ENCODE measurements around the gene TRAF7.
"Not testable (repeated sequence)": the region's sequence is repeated elsewhere in the genome, so short reads cannot be mapped to it uniquely, and the experiment has no call there.

The TRAF7 gene

GRCh38 chr16:2155091-2155950, at the start of gene TRAF7:
Gene TRAF7 (plus strand): TSS chr16:2155782. CDS start chr16:2163921, 8,139 bp downstream.
- DNase-seq: peak; percentile 99

DNA sequence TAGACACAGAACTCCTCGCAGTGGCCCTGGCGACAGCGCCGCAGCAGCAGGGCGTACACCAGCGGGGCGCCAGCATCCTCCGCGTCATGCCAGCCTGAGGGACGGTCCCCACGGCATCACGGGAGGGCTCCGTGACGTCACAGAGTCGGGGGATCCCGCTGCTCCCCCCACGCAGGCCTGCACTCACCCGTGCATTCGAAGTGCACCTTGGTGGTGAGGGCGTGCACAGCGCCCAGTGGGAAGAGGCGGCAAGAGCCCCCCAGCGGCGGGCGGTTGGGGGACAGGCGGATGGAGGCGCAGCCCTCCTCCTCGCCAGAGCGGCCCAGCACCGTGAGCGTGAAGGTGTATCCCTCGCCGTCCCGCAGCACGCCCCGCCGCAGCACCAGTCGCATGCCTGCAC, 49.4 kb upstream of the TRAF7 start:
- not testable (repeated sequence) for DNase-seq

DNA sequence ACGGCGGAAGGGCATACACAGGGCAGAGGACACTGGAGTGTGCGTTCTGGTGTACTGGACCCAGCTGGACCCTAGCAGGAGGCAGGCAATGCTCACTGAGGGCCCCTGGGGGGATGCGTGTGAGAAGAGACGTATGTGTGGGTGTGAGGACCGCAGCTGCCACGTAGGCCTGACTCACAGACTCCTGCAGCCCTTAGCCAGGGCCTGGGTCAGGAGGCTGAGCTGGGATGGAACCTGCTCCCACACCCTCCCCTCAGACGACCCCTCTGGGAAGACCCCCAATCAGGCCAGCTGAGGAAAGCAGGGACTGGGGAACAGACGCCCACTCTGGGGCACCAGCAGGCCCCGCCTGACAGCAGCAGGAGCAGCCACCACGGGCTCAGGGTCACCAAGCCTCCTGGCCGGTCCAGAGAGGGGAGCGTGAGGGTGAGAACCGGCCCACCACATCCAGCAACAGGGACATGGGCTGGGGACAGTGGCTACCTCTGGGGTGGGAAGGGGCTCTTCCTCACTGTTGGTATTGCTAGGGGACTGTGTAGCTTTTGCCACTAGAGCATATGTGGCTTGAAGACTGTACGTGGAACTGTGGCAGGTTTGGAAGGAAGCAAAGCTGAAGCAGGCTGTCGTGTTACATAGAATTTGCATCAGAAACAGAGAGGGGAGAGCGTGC, 48.3 kb upstream of the TRAF7 start:
- not testable (repeated sequence) for DNase-seq

DNA sequence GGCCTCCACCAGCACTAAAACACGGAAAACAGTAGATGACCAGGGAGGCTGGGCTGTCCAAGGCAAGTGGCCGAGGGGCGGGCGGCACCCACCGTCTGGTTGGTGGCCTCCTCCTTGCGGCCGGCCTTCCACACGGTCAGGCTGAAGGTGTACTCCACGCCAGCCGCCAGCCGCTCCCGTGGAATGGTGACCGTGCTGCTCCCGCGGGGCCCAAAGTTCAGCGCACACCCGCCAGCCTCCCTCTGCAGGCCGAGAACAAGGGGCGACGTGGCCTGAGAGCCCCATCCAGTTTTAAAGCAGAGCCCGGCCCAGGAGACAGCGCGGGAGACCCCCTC, 47.8 kb upstream of the TRAF7 start:
- not testable (repeated sequence) for DNase-seq

DNA sequence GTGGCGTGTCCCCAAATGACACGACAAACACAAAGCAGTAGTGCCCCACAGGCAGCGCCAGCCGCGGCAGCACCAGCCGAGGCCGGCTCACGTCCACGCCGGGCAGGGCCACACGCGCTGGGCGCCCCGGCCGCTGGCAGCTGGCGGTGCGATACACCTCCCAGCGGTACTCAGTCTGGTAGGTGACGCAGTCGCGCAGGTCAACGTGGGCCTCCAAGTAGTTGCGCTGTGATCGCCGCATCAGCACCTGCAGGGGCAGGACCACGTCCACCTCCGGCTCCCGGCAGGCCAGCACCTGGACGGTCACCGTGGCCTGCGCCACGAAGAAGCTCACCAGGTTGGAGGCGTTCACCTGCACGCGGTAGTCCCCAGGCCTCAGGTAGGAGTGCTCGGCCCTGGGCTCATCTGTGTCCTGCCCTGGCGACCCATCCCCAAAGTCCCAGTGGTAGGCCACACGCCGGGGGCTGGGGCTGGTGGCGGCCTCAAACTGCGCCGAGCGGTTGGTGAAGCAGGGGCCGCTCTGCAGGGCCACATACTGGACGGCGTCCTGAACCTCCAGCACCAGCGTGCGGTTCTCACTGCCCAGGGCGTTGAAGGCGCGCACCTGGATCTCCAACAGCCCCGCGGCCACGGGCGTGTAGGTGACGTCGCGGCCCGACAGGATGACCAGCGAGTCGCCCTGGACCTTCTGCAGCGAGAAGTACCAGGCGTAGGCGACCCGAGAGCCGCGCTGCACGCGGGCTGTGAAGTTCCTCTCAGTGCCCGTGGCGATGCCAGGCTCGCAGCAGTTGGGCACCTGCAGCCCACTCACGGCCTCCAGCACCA, 46.9 kb upstream of the TRAF7 start:
- DNase-seq: not testable (repeated sequence)

DNA sequence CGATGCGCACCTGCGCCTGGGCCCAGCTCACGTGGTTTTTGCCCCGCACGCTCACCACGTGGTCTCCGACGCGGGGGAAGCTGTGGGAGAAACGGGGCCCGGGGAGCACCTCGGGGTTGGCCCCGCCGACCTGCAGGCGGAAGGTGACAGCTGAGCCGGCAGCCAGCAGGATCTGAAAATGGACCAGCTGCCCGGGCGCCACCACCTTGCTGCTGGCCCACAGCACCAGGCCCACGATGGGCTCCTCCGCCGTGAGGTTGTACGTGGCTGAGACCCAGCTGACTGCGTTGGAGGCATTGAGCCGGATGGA, 46.4 kb upstream of the TRAF7 start:
- DNase-seq: not testable (repeated sequence)

DNA sequence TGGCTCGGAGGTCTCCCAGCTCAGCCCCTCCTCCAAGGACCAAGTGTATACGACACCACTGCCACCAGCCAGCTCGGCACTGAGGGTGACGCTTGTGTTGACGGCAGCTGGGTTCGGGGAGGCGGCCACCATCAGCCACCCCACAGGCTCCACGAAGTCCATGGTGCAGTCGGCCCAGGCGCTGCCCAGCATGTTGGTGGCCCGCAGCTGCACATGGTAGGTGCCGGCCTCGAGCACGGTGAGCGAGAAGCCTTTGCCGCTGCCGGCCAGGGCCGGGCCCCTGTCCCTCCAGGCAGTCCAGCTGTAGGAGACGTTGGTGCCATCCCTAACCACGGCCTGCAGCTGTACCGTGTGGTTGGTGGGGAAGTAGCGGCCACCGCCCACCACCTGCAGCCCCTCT, 45.7 kb upstream of the TRAF7 start:
- DNase-seq: not testable (repeated sequence)

DNA sequence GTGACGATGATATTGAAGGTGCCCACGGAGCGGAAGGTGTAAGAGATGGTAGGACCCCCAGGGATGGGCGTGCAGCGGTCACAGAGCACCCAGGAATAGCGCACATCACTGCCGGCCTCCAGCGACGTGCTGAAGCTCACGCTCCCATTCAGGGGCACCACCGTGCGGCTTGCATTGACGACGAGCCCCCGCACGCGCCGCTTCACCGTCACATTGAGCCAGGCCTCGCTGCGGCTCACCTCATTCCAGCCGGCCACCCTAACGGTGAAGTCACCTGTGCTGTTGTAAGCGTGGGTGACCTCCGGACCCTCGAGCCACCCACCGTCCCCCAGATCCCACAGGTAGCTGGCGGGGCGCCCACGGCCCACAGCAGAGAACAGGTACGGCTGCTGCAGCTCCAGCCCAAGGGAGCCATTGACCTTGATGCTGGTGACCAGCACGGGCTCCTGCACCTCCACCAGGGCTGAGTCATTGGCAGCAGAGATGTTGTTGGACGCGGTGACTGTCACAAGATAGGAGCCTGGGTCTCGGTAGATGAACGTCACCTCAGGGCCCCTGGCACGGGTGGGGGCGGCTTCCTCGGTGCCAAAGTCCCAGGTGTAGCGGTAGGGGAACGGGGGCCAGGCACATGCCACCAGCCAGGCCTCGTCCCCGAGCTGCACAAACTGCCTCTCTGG, 45.1 kb upstream of the TRAF7 start:
- DNase-seq: not testable (repeated sequence)

GRCh38 chr16:2111009-2111353, 44.6 kb upstream of the TRAF7 start:
- not testable (repeated sequence) for DNase-seq

DNA sequence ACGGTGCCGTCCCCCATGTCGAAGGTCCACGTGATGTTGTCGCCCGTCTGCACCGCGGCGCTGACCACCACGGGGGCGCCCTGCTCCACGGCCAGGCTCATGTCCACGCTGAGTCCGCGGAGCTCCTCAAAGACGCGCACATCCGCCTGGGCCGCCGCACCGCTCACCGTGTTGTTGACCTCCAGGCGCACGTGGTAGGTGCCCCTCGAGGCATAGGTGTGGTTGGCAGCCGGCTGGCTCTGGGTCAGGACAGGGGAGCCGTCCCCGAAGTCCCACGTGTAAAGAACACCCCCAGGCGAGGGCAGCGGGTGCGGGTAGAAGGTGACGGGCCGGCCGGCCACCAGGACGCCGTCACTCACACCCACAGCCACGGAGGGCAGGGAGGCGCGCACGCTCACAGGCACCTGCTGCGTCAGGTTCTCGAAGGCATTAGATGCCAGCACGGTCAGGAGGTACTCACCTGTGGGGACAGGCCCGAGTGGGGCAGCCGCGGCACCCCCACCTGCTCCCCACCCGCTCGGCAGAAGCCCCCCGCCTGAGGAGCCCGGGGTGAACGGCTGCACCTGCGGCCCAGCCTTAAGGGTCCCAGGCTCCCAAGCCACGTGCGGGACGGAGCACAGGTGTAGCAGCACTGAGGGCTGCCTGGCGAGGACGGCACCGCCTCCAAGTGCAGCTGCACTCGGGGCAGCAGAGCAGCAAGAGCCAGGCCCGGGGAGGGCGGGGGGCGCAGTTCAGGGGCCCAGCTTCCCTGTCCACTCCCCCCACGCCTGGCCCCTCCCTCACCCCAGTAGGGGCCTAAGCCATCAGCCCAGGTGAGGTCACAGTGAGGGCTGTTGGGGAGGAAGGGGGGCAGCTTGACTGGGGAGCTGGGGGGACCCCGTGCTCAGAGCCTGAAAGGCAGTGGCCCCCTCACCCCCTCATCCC, 43.9 kb upstream of the TRAF7 start:
- not testable (repeated sequence) for DNase-seq

GRCh38 chr16:2112539-2113106, 43.0 kb upstream of the TRAF7 start:
- DNase-seq: not testable (repeated sequence)

DNA sequence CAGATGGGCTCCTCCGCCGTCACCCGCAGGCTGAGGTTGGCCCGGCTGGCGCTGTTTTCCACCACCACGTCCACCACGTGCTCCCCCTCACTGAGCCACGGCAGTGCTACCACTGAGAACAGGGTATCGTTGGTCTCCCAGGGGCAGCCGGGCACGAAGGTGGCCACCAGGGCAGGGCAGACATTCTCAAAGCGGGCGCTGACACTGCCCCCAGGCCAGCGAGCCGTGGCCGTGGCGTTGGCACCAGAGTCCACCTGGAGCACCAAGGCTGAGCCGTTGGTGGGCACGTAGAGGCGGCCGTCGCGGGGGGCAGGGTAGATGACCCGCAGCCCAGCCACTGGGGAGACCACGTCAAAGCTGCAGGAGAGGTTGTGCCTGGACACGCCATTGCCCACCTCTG, 41.4 kb upstream of the TRAF7 start:
- not testable (repeated sequence) for DNase-seq

GRCh38 chr16:2114885-2115590, 40.5 kb upstream of the TRAF7 start:
- not testable (repeated sequence) for DNase-seq

DNA sequence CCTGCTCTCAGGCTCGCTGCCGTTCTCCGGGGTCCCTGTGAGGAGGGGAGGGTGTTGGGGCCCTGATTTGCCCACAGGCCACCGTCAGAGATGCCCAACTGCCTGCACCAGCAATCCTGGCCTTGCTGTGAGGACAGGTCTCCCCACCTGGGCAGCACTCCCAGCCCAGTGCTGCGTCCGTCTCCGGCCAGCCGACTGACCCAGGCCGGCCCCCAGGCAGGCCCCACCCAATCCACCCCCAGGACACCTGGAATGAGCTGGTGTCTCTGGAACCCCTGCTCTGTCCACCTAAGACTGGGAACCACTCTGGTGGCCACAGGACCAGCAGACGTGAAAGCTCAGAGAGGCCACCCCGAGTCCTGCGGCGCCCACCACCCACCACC, 40.0 kb upstream of the TRAF7 start:
- no peak for DNase-seq

GRCh38 chr16:2116428-2116827, 39.2 kb upstream of the TRAF7 start:
- DNase-seq: not testable (repeated sequence)

GRCh38 chr16:2117341-2117740, 38.2 kb upstream of the TRAF7 start:
- DNase-seq: not testable (repeated sequence)

- DNase-seq: not testable (repeated sequence)
Measured at GRCh38 chr16:2117960-2118722, 37.4 kb upstream of the TRAF7 start.

- not testable (repeated sequence) for DNase-seq
Measured at GRCh38 chr16:2121325-2121724, 34.3 kb upstream of the TRAF7 start.

DNA sequence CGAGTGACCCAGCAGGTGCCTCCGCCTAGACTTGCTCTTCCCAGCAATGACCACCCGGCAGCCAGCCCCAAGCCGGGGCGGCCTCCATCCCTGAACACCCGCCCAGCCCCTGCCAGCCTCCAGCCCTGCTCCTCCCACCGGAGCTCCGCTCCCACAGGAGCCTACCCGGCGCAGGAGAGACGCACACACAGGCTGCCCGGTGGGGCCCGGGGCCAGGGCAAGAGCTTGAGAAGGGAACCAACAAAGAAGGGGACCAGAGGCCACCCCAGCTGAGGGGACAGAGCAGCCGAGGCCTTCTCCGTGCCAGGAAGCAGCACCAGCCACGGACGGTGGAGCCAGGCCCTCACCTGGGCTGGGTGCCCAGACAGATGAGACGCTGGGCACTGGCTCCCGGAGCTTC, 33.7 kb upstream of the TRAF7 start:
- DNase-seq: no peak

DNA sequence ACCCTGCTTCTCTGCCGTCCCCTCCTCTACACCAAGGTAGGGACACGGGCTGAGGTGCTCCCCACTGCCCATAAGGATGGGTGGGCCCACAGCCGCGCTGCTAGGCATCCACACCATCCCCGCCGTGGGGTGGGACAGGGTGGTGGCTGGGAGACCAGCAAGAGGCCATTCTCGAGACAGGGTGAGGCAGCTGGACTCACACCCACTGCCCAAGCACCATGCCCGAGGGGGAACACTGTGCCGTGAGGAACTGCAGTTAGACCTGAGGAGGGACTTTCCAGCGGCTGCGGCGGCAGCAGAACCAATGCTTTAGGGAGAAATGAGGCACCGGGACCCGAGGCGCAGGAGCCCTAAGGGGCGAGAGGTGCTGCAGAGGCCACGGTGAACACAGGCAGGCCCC, 33.2 kb upstream of the TRAF7 start:
- no peak for DNase-seq
